GM18951 (cell line): Measurements from ENCODE around the gene PIH1D2.
A peak's percentile ranks its signal among the peaks of the same experiment; 100 is the strongest.
"Not testable (repeated sequence)": the region's sequence is repeated elsewhere in the genome, so short reads cannot be mapped to it uniquely, and the experiment has no call there.

Experiments used
- POLR2A ChIP-seq: IDR thresholded peaks from 4 replicates; pipeline ENCODE4 v1.6.1; 2011; ENCODE audit warnings: mild to moderate bottlenecking; ENCODE audit not compliant: insufficient read length, insufficient read depth; ENCODE audit errors: extremely low read depth
- in situ Hi-C: fragments of 300-500 bp; cut with MboI; formaldehyde crosslinking; loops from one replicate; pipeline ENCODE4 v1.12.0; 2022; ENCODE audit warnings: low sequenced_read_pairs, mixed read lengths, inconsistent platforms; ENCODE audit not compliant: unreplicated experiment

Gene PIH1D2

DNA sequence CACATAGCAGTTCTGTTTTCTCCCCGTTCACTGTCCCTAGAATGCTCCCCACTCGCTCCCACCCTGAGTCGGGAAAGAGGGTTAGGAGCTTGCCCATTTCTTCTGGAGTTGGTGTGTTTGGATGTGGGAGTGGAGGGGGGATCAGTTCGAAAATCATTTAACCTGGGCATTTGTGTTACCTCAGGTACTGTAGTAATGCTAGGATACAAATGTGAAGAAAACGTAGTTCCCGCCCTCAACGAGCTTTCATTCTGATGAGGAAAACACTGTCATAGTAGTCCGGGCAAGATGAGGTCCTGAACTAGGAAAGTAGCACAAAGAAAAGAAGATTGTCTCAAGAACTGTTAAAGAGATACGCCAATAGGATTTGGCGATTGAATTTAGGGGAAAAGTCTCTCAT is 13.4 kb upstream of the PIH1D2 start:
- in situ Hi-C loops = no loop called here
- TF ChIP-seq POLR2A = no peak

GRCh38 chr11:112086422-112087191 is 12.8 kb upstream of the PIH1D2 start, which contains the start of the genes SDHD and TIMM8B:
Gene SDHD, plus strand, starts transcription at chr11:112086873. Its CDS starts 35 bp downstream, at chr11:112086908.
Gene TIMM8B, minus strand, starts transcription at chr11:112086756. Its CDS starts 33 bp downstream, at chr11:112086723.
- peak; percentile 90 for TF ChIP-seq POLR2A
- in situ Hi-C loops = no loop called here

GRCh38 chr11:112085822-112086421 is 12.1 kb upstream of the PIH1D2 start:
- TF ChIP-seq POLR2A = no peak
- in situ Hi-C loops = no loop called here

GRCh38 chr11:112082729-112083128 is 8.9 kb upstream of the PIH1D2 start:
- in situ Hi-C loops = no loop called here

DNA sequence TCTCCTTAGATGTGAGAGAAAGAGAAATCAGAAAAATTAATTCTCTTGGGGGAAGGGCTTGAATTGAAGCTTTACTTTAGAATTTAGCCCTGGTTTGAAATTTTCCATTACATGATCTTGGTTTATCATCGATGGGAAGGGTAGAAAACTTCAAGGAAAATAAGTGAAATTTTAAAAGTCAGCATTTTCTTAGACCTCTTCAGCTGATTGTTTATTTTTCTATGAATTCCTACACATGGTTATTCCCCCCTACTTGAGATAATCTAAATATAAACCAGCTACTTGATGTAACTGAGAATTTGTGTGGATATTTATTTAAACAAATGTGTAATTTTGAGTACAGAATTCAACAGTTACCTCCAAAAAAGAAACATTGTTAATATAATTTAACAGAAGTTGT is 10.9 kb downstream of the PIH1D2 start:
- no peak for TF ChIP-seq POLR2A
- in situ Hi-C loops = no loop called here

More at GRCh38 chr11:112082729-112083128, 8.9 kb upstream of the PIH1D2 start:
- no peak for TF ChIP-seq POLR2A

GRCh38 chr11:112058103-112058502 is 15.7 kb downstream of the PIH1D2 start:
- no peak for TF ChIP-seq POLR2A
- in situ Hi-C loops = no loop called here

DNA sequence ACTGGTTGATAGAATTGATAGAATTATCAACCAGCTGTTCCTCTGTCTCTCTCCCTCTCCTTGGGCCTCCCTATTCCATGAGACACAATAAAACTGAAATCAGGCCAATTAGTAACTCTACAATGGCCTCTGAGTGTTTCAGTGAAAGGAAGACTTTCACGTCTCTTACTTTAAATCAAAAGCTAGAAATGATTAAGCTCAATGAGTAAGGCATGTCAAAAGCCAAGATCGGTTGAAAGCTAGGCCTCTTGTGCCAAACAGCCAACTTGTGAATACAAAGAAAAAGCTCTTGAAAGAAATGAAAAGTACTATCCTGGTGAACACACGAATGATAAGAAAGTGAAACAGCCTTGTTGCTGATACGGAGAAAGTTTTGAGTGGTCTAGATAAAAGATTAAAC is 16.6 kb downstream of the PIH1D2 start:
- TF ChIP-seq POLR2A = no peak
- in situ Hi-C loops = no loop called here

GRCh38 chr11:112051768-112052167 is 22.0 kb downstream of the PIH1D2 start:
- no peak for TF ChIP-seq POLR2A
- in situ Hi-C loops = no loop called here

DNA sequence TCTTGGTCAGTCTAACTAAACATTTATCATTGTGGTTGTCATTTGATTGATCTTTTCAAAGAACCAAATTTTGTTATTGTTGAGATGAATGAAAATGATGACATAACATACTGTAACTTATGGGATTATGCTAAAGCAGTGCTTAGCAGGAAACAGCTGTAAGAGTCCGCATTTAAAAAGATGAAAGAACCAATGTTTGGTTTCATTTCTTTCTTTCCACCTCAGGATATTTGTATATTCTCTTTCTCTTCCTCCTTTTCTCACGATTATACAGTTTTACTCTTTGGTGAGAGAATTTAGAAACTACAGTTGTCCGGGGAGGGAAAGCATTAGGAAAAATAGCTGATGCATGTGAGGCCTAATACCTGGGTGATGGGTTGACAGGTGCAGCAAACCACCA is 23.1 kb downstream of the PIH1D2 start:
- TF ChIP-seq POLR2A = no peak
- in situ Hi-C loops = no loop called here

GRCh38 chr11:112049777-112050176 is 24.0 kb downstream of the PIH1D2 start:
- in situ Hi-C loops = no loop called here
- no peak for TF ChIP-seq POLR2A

DNA sequence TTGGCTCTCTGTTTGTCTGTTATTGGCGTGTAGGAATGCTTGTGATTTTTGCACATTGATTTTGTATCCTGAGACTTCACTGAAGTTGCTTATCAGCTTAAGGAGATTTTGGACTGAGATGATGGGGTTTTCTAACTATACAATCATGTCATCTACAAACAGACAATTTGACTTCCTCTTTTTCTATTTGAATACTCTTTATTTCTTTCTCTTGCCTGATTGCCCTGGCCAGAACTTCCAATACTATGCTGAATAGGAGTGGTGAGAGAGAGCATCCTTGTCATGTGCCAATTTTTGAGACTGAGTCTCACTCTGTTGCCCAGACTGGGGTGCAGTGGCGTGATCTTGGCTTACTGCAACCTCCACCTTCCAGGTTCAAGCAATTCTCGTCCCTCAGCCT is 25.6 kb downstream of the PIH1D2 start:
- in situ Hi-C loops = not testable (repeated sequence)

- in situ Hi-C loops = not testable (repeated sequence)
These were observed 27.2 kb downstream of the PIH1D2 start for GRCh38 chr11:112046647-112047046.

GRCh38 chr11:112044961-112045360 is 28.9 kb downstream of the PIH1D2 start:
- in situ Hi-C loops = no loop called here
- TF ChIP-seq POLR2A = no peak

DNA sequence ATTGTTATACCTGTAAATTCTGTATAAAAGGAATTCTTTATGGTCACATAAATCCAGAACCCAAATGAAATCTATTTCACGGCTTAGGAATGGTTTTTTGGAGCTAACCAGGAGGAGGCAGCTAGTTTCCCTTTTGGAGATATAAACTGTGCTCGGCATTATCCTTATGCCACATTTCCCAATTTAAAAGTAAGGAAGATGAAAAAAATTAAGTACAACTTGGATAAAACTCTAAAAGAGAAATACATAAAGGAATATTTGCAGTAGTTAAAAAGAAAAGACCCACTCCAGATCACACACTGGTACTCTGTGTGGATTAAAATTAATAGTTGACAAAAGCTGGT is 30.9 kb downstream of the PIH1D2 start:
- in situ Hi-C loops = no loop called here
- no peak for TF ChIP-seq POLR2A
